GM13977 (cell line): Measurements from ENCODE around the gene RDH12.

Source experiments
- DNase-seq: peaks from one replicate; pipeline ENCODE4 v3.0.0; 2012; ENCODE audit warnings: low spot score
- CTCF ChIP-seq: IDR thresholded peaks from 2 replicates; pipeline ENCODE4 v1.5.1; 2012; ENCODE audit warnings: mild to moderate bottlenecking, control low read depth; ENCODE audit not compliant: insufficient read depth; ENCODE audit errors: extremely low read depth, missing control alignments
- in situ Hi-C: fragments of 300-500 bp; cut with MboI; formaldehyde crosslinking; loops from one replicate; pipeline ENCODE4 v1.12.0; 2022; ENCODE audit warnings: low sequenced_read_pairs, low pct_unique_long_range_greater_than_20kb, mixed read lengths, inconsistent platforms; ENCODE audit not compliant: unreplicated experiment

Gene RDH12

GRCh38 chr14:67683842-67684241 lies 17.8 kb upstream of the RDH12 start:
- TF ChIP-seq CTCF: no peak
- DNase-seq: no peak
- in situ Hi-C loops: no loop called here

GRCh38 chr14:67690011-67690410 lies 11.7 kb upstream of the RDH12 start:
- no peak for TF ChIP-seq CTCF
- in situ Hi-C loops: no loop called here
- no peak for DNase-seq

GRCh38 chr14:67694791-67695393 lies 6.8 kb upstream of the RDH12 start:
- in situ Hi-C loops: no loop called here
- peak; percentile 88 for DNase-seq

GRCh38 chr14:67695394-67695949 lies 6.2 kb upstream of the RDH12 start, which contains the start of gene RDH11:
TSS of gene RDH11 (minus strand) at chr14:67695764. CDS start at chr14:67695703, 61 bp downstream.
- in situ Hi-C loops: no loop called here
- DNase-seq: peak; percentile 81
- no peak for TF ChIP-seq CTCF

More at GRCh38 chr14:67694791-67695393, 6.8 kb upstream of the RDH12 start:
- no peak for TF ChIP-seq CTCF

- no peak for TF ChIP-seq CTCF
- in situ Hi-C loops: no loop called here
- no peak for DNase-seq
Observed at GRCh38 chr14:67697006-67697405, 4.7 kb upstream of the RDH12 start.

- no peak for DNase-seq
- in situ Hi-C loops: no loop called here
- no peak for TF ChIP-seq CTCF
Observed at GRCh38 chr14:67698179-67698578, 3.5 kb upstream of the RDH12 start.
